ENCODE data around the gene TBX1. TPM values are rescaled to one million over a fixed set of nuclear protein-coding genes. Genes with fewer than 3 reads are reported as not detected.

The TBX1 gene
- total RNA-seq, 1 donor from 2014 or later = 28.5 TPM

DNA sequence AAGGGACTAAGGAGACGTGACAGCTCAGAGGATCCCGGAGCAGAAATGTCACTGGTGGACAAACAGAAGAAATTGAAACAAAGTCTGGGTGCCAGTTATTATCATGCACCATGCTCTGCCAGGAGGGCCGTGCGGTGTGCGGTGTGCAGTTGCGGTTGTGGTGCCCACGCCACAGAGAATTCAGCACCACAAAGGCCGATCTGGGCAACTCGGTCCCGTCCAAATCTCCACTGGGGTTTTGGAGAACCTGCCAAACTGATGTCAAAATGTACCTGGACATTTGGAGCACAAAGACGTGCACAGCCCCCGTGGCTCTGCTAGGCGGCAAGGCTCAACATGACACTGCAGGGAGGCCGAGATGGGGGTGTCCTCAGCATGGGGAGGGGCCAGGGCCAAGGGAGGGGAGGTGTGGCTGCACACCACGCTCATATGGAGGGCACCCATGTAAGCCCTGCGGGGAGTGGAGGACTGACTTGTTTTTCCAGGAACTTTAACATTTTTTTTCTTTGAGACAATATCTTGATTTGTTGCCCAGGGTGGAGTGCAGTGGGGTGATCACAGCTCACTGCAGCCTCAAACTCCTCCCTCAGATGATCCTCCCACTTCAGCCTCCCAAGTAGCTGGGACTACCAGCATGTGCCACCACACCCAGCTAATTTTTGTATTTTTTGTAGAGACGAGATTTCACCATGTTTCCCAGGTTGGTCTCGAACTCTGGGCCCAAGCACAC is 54.7 kb downstream of the TBX1 start:
- no peak for DNase-seq

DNA sequence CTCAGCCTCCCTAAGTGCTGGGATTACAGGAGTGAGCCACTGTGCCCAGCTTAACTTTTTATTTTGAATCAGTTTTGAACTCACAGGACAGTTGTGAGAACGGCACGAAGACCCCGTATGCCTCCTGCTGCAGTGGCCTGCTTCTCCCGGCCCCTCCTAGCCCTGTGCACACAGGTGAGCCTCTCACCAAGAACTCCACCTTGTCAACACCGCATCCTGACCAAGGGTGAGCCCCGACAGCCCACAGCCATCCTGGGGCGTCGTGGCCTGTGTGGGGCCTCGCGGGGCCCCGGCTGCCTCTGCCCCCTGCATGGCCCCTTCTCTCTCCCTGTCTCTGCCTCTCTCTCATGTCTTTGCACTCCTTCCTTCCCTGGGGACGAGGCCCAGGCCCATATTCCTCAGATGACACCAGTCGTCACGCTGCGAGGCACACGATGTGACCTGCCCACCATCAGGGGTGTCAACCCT is 55.3 kb downstream of the TBX1 start:
- DNase-seq = no peak

DNA sequence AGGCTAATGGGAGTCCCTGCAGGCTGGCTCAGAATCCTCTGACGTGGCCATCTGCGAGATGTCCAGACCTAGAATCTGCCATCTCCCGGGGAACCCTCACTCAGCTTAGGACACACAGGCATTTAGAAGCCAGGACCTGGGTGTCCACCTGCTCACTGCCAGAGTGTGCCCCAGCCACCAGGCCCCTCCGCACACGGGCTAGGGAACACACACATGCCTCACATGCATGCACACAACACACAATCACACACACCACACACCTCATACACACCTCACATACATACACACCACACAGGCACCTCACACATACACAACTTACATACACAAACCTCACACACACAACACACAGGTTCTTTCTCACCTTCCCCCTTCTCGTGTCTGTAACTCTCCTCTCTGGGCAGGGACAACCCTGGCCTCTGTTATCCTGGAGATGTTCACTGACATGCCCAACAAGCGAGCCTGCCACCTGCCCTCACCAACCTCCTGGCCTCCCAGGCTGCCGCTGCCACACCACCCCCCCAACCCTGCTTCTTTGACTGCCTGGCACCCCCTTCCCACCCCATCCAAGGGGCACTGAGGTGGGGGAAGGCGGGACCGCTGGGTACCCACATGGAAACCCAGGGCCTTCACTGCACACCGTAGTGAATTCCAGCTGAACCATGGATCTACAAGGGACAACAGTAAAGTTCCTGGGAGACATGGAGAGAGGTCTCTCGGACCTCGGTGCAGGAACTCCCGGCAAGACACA is 56.0 kb downstream of the TBX1 start:
- no peak for DNase-seq

Other genes with a start within 250 kb of the TBX1 start
- 147 TPM for gene CLDN5, start 236.4 kb upstream of the TBX1 start, total RNA-seq
- gene SEPTIN5, start 46.3 kb upstream of the TBX1 start, total RNA-seq = 109 TPM
- gene GP1BB, start 37.2 kb upstream of the TBX1 start, total RNA-seq = 19.0 TPM
- gene GNB1L, start 94.1 kb downstream of the TBX1 start, total RNA-seq = 6.1 TPM
- gene RTL10, start 94.1 kb downstream of the TBX1 start, total RNA-seq = 16.2 TPM
- 190 TPM for gene COMT, start 181.0 kb downstream of the TBX1 start, total RNA-seq
- 15.0 TPM for gene TXNRD2, start 181.0 kb downstream of the TBX1 start, total RNA-seq